Measurements from ENCODE around the gene DIDO1. TPM values are rescaled to one million over a fixed set of nuclear protein-coding genes. Genes with fewer than 3 reads are reported as not detected.

DIDO1 gene
- 10 to 100 TPM; 23.1 to 48.8 (median 37.7) TPM for polyA plus RNA-seq

DNA sequence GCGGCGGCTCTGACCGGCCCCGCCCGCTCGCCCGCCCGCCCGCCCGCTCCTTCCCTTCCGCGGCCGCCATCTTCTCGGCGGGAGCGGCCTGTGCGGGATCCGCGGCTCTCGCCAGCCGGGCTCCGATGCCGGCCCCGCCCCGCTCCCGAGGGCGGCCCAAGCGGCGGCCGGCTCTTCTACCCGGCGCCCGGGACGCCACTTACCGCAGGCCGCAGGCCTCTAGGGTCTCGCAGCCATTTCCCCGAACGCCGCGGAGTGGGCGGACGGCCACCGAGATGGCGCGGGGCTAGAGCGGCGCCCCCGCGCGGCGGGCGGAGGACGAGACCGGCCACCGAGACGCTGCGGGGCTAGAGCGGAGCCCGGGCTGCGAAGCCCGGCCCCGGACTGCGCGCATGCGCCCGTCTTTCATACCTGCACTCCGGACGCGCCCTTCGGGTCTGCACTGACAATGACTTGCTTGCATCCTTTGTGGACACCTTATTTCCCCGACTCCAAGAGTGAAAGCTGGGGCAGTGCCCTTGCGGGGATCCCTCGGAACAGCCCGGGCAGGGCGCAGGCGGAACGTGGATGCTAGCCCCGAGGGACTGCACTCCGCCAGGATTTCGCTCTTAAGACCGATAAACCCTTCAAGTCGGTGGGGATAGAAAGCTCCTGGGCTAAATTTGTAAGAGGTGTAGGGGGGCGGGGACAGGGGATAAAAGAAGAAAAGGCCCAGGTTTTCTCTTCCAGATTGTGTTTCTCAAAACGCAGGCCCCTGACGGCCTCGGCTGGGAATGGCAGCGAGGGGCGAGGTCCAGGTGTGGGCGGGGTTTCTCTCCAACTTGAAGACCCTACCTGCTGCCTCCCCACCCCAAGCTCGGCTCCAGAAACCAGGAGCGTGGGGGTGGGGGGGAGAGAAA is at the start of gene DIDO1:
DIDO1 (minus strand) TSS at position 277 of the 899 bp plus-strand sequence.
- Mint-ChIP-seq H3K4me1 (peaks cover 78% of the 10 kb centered on the region in 2 donors), H3K4me3 (peak within 1 kb of the TSS; percentile 95 to 98 (median 97)), H3K27ac (peak within 1 kb of the TSS; percentile 94 to 99 (median 97)), H3K27me3 (ENCODE audit: low read depth in 3 of 3) (peaks cover 2 to 21% (median 7%) of the 10 kb centered on the region in 3 donors), H3K36me3 (peaks cover 0 to 3% (median 0%) of the 10 kb centered on the region in 3 donors), H3K9me3 (no peaks in the 10 kb centered on the region)
- DNase-seq, result peak; percentile 87 to 91 (median 91)

DNA sequence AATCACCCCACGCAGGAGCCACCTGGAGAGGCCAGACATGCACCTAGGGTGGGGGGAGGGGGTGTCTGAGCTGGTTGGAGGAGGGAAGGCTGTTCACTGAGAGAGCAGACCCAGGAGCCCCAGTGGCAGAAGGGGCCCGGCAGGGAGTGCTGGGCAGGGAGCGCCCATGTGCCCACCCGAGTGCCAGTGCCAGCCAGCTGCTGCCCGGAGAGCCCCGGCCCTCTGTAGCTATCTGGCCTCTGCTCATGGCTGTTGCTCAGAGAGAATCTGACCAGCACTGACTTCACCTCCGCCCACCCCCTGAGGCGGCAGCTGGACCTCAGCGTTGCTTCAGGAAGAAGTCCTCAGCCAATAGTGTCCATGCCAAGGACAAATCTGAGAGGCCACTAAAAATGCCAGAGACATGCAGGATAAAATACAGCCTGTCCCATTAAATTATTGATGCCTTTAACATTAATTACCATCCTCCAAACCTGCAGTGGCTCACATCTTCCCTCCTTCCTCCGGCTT is 49.0 kb upstream of the DIDO1 start:
- Mint-ChIP-seq H3K4me3 (no peak overlapping the region), H3K27ac (no peak overlapping the region), H3K36me3 (no peaks in the 10 kb centered on the region), H3K4me1 (peaks cover 35 to 41% of the 10 kb centered on the region in 2 donors), H3K9me3 (no peaks in the 10 kb centered on the region), H3K27me3 (ENCODE audit: low read depth in 3 of 3) (peaks cover 19 to 46% (median 31%) of the 10 kb centered on the region in 3 donors)
- no peak for DNase-seq

GRCh38 chr20:62972845-62973745 is 46.8 kb upstream of the DIDO1 start:
- Mint-ChIP-seq H3K4me3 (peak overlapping the region in 2 of 5 donors; percentile 57 to 75), H3K9me3 (no peaks in the 10 kb centered on the region), H3K4me1 (peaks cover 22 to 23% of the 10 kb centered on the region in 2 donors), H3K27me3 (ENCODE audit: low read depth in 3 of 3) (peaks cover 18 to 36% (median 22%) of the 10 kb centered on the region in 3 donors), H3K27ac (no peak overlapping the region), H3K36me3 (no peaks in the 10 kb centered on the region)
- DNase-seq, result no peak

GRCh38 chr20:62971950-62972844 is 45.9 kb upstream of the DIDO1 start:
- Mint-ChIP-seq H3K36me3 (no peaks in the 10 kb centered on the region), H3K4me1 (peaks cover 14 to 15% of the 10 kb centered on the region in 2 donors), H3K27me3 (ENCODE audit: low read depth in 3 of 3) (peaks cover 12 to 27% (median 16%) of the 10 kb centered on the region in 3 donors), H3K9me3 (no peaks in the 10 kb centered on the region), H3K4me3 (peak overlapping the region; percentile 57 to 79 (median 75)), H3K27ac (peak overlapping the region in 3 of 6 donors; percentile 18 to 51 (median 22))
- peak; percentile 75 to 80 (median 77) for DNase-seq

GRCh38 chr20:62971211-62971949 is 45.1 kb upstream of the DIDO1 start:
- Mint-ChIP-seq H3K27me3 (ENCODE audit: low read depth in 3 of 3) (peaks cover 11 to 25% (median 12%) of the 10 kb centered on the region in 3 donors), H3K9me3 (no peaks in the 10 kb centered on the region), H3K36me3 (no peaks in the 10 kb centered on the region), H3K4me3 (peak overlapping the region in 4 of 5 donors; percentile 8 to 46 (median 28)), H3K4me1 (peaks cover 14% of the 10 kb centered on the region in 2 donors), H3K27ac (peak overlapping the region in 2 of 6 donors; percentile 16 to 19)
- no peak for DNase-seq

- Mint-ChIP-seq H3K27me3 (ENCODE audit: low read depth in 3 of 3) (peaks cover 10 to 20% (median 11%) of the 10 kb centered on the region in 3 donors), H3K9me3 (no peaks in the 10 kb centered on the region), H3K27ac (no peak overlapping the region), H3K36me3 (peaks cover 0 to 3% (median 0%) of the 10 kb centered on the region in 3 donors), H3K4me1 (peaks cover 14% of the 10 kb centered on the region in 2 donors), H3K4me3 (no peak overlapping the region)
- no peak for DNase-seq
These were observed 44.3 kb upstream of the DIDO1 start for GRCh38 chr20:62970307-62971210.

DNA sequence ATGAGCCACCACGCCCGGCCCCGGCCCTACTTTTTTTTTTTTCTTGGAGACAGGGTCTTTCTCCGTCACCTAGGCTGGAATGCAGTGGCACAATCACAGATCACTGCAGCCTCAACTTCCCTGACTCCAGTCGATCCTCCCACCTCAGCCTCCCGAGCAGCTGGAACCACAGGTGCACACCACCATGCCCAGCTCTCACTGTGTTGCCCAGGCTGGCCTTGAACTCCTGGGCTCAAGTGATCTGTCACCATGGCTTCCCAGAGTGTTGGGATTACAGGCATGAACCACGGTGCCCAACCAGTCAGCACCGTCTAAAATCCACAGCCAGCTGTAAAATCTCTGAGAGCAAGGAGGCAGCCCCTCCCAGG is 43.6 kb upstream of the DIDO1 start:
- H3K4me1 Mint-ChIP-seq, result peaks cover 14% of the 10 kb centered on the region in 2 donors
- peaks cover 0 to 3% (median 0%) of the 10 kb centered on the region in 3 donors for H3K36me3 Mint-ChIP-seq
- H3K4me3 Mint-ChIP-seq, result no peak overlapping the region
- peak overlapping the region in 1 of 6 donors; percentile 40 for H3K27ac Mint-ChIP-seq
- H3K27me3 Mint-ChIP-seq (ENCODE audit: low read depth in 3 of 3), result peaks cover 10 to 20% (median 11%) of the 10 kb centered on the region in 3 donors
- no peaks in the 10 kb centered on the region for H3K9me3 Mint-ChIP-seq
- DNase-seq, result no peak

DNA sequence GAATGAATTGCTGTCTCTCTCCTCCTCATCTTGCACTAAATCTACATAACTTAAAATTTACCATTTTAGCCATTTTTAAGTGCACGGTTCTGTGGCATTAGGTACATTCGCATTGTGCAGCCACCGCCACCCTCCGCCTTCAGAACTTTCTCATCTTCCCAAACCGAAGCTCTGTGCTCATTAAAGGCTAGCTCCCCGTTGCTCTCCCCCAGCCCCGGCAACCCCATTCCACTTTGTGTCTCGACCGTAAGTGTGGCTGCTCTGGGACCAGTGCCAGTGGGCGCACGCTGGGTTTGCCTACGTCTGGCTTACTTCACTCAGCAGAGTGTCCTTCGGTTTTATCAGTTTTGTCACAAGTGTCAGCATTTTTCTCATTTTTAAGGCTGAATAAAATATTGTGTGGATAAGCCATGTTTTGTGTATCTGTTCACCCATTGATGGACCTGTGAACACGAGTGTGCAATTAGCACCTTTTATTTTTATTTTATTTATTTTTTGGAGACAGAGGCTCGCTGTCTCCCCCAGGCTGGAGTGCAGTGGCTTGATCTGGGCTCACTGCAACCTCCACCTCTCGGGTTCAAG is 43.0 kb upstream of the DIDO1 start:
- Mint-ChIP-seq H3K4me1 (peaks cover 14% of the 10 kb centered on the region in 2 donors), H3K9me3 (no peaks in the 10 kb centered on the region), H3K27me3 (ENCODE audit: low read depth in 3 of 3) (peaks cover 10 to 13% (median 10%) of the 10 kb centered on the region in 3 donors), H3K27ac (no peak overlapping the region), H3K4me3 (no peak overlapping the region), H3K36me3 (peaks cover 0 to 3% (median 0%) of the 10 kb centered on the region in 3 donors)
- no peak for DNase-seq

DNA sequence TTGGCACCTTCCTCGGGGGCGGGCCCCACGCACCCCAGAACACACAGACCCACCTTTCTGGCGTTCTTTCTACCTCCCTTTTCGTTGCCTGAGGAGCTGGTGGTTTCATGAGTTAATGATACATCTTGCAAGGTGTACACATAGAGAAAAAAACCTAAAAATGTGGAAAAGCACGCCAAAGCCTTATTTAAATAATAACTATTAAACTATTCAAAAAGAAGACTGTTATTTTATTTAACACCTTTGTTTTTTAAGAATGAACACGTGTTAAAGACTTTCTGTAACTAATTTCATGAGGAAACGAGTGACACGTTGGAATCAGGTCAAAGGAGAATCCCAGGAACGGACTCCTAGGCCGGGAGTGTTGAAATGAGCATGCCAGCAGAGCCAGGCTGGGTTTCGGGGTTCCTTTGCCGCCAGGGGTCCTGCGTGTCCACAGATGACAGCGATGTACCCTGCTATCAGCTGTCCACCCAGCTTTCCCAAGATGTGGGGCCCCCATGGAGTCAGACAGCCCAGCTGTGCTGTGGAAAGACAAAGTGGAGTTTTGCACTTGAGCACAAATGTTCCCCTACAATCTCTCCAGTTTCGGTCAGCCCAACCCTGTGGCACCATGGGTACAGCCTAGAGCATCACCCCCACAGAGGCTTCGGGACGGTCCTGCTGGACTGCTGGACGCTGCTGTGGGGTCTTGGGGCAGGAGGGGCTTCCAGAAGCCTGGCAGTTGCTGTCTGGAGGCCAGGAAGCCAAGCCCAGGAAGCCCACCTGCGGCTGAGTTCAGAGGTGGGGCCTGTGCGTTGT is 42.3 kb upstream of the DIDO1 start:
- Mint-ChIP-seq H3K36me3 (peaks cover 0 to 3% (median 0%) of the 10 kb centered on the region in 3 donors), H3K4me1 (peaks cover 13 to 14% of the 10 kb centered on the region in 2 donors), H3K27me3 (ENCODE audit: low read depth in 3 of 3) (peaks cover 8 to 10% (median 10%) of the 10 kb centered on the region in 3 donors), H3K9me3 (no peaks in the 10 kb centered on the region), H3K27ac (no peak overlapping the region), H3K4me3 (no peak overlapping the region)
- DNase-seq, result no peak

DNA sequence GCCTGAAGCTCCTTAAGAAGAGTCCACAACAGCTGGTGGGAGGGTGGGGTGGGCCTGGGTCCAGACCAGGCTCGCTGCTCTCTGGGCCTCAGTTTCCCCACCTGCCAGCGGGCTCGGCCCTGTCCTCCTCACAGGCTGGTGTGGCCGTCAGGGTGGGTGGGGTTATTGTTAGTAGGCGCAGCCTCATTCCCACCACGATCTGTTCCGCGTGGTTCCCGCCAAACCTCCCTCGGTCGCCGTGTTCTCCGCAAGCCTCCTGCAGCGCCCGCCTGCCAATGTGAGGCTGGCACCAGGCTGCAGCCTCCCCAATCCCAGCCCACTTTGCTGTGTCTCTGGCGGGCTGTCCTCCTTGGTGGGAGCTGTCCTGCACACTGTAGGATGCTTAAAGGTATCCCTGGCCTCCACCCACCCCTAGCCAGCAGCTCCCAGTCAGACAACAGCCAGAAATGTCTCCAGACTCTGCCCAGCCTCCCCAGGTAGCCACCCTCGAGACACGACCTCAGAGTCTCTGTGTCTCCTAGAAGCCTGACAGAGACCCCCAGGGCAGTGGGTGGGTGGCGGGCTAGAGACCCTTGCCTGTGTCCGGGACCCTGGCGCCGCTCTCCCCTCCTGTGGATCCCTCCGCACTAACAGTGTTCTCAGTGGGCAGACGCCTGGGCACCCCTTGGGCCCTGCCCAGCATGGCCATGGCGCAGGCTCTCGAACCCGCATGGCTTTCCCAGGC is 41.5 kb upstream of the DIDO1 start:
- peaks cover 4 to 10% (median 6%) of the 10 kb centered on the region in 3 donors for H3K27me3 Mint-ChIP-seq (ENCODE audit: low read depth in 3 of 3)
- no peak overlapping the region for H3K4me3 Mint-ChIP-seq
- H3K4me1 Mint-ChIP-seq, result peaks cover 12 to 14% of the 10 kb centered on the region in 2 donors
- H3K36me3 Mint-ChIP-seq, result peaks cover 0 to 3% (median 0%) of the 10 kb centered on the region in 3 donors
- no peaks in the 10 kb centered on the region for H3K9me3 Mint-ChIP-seq
- no peak overlapping the region for H3K27ac Mint-ChIP-seq
- DNase-seq, result no peak
